GM12872 (cell line): ENCODE results near the gene HHIPL1.

Experiments
- CTCF ChIP-seq: IDR thresholded peaks from 3 replicates; pipeline ENCODE4 v1.5.1; 2011; ENCODE audit warnings: low read depth, mild to moderate bottlenecking, low read length, moderate library complexity; ENCODE audit not compliant: insufficient read depth

HHIPL1 gene

GRCh38 chr14:99673305-99674063, 28.6 kb downstream of the HHIPL1 start:
- no peak for TF ChIP-seq CTCF

GRCh38 chr14:99674064-99674650, 29.2 kb downstream of the HHIPL1 start:
- no peak for TF ChIP-seq CTCF

GRCh38 chr14:99674776-99675381, 29.9 kb downstream of the HHIPL1 start:
- no peak for TF ChIP-seq CTCF

- no peak for TF ChIP-seq CTCF
Measured at GRCh38 chr14:99675382-99675835, 30.5 kb downstream of the HHIPL1 start.

GRCh38 chr14:99675951-99676350, 31.0 kb downstream of the HHIPL1 start:
- TF ChIP-seq CTCF, result no peak

- TF ChIP-seq CTCF, result no peak
Measured at GRCh38 chr14:99676657-99677056, 31.7 kb downstream of the HHIPL1 start.

- no peak for TF ChIP-seq CTCF
Measured at GRCh38 chr14:99677231-99678140, 32.6 kb downstream of the HHIPL1 start.
